ENCODE data around the gene NAALADL2.

NAALADL2 gene

DNA sequence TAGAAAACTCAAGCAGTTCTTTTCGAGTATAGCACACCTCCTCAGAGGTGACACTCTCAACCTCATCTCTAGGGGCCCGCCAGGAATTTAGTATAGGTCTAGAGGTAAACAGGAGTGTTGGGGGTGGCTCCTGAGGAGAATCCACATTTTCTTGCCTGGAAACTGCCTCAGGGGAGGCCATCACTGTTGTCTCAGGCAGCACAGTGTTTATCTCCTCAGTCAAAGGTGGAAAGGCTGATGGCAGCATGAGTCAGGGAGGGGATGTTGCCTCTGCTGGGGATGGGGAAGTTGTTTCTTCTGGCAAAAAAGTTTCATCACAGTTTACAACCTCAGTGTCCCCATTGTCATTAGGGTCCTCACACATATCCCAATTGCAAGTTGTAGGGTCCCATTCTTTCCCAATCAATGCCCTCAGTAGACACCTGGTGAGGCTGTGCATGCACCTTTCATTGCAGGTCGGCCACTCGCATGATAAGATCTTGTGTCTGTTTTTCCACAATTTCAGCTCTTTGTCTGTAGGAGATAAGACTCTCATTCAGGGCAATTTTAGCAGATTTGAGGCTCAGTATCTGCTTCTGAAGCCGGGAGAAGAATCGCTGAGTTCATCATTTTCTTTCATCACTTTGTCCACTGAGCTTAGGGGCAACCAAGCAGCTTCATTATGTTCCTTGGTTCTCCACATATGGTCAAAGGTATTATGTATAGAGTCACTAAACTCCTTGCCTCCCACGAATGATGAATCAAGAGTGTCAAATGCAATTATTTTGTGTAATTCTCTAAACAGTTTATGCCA, 25.8 kb downstream of the NAALADL2 start:
- no peak for DNase-seq (ENCODE audit: low spot score)

DNA sequence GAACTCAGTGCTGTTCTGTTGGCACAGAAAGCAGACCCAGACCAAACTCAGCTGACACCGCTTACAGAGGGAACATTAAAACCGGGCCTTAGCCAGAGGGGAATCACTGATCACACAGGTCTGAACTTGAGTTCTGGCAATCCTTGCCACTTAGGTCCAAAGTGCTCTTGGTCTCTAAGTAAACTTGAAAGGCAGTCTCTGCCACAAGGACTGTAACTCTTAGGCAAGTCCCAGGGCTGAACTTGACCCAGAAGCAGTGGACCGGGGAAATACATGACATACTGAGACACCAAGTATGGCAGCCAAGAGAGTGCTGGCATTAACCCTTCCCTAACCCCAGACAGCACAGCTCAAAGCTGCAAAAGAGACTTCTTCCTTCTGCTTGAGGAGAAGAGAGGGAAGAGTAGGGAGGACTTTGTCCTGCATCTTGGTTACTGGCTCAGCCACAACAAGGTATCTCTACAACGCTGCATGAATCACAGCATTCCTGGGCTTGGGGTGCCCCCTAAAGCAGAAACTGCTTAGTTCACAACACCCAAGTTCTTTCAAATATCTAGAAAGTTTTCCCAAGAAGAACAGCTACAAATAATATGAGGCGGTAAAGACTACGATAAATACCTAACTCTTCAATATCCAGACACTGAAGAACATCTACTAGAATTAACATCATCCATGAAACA, 32.5 kb downstream of the NAALADL2 start:
- no peak for DNase-seq (ENCODE audit: low spot score)

DNA sequence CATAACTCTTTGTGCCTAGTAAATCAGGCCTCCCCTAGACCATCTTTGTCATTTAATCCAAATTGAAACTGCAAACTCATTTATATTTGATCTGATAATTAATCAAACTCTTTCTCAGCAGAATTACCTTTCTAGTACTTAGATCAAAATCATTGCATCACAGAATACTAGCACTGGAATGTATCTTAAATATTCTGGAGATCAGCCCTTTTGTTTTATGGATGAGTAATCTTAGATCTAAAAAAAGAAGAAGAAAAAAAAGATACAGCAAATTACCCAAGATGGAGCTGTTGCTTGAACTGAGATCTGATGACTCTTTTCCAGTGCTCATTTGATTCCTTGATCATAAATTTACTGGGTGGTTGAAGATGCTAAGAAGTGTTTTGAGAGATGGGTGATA, 47.9 kb downstream of the NAALADL2 start:
- DNase-seq (ENCODE audit: low spot score): no peak

DNA sequence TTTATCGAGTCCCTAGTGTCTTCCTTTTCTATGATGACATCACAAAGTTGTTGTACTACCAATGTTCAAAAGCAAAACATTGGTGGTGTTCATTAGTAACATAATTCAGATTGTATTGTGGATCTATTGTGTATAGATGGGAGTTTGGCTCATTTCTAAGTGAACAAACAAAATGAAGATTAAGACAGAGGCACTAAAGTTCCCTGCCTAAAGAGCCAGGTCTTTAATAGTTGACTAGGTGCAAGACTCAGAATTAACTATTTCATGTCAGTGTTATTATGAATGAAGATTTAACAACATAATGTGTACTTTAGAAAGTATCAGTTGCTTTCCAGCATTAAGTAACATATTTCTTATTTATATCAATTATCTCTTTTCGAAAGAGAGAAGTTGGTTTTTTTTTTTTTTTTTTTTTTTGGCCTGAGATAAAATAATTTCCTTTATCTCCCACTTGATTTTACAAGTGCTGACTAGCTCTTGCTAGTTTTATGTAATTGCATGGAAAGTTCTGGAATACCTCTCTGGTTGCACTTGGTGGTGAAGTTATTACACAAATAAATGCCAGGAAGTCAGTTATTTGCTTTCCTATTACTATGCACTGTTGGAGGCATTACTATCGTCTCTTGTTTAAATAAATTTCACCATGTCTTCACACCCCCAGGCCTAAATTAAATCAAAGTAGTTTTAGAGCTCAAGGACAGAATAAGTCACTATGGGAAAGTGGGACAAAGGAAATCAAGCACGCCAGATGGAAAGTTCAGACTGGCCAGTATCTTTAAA, 48.7 kb downstream of the NAALADL2 start:
- DNase-seq (ENCODE audit: low spot score): no peak

DNA sequence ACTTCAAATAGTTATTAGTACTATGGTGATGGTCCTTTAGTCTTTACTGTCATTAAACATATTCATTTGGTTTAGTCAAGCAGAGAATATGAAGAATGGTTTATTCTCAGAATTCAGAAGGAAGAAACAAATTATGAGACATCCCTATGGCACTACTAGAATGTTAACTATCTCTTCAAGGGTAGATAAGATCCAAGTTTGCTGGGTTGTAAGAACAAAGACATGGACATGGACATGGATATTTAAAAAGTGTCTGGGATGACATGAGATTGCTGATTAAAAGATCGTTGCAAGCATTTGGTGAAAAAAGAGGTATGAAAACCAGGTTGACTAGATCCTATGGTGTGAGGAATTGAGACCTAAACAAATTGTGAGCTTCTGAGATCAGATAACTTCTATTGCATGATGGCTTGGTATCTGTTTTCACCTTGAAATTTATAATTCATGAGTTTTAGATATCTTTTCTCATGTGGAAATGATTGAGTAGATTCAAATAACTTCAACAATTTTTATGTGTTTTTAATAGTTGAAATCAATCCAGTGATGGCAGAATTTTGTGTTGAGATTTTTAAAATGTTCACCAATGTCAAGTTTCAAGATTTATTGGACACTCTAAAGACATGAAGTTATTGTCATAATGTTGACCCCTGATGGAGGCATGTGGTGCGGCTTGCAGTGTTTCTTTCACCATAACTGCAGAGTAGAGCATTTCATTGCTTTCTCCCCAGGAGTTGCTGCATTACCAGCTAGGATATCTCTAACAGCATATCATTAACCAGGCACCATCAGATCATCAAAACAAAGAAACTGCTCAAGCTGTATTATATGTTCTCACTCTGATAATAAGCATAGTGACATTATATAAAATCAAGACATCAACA, 72.6 kb downstream of the NAALADL2 start:
- DNase-seq (ENCODE audit: low spot score): no peak

DNA sequence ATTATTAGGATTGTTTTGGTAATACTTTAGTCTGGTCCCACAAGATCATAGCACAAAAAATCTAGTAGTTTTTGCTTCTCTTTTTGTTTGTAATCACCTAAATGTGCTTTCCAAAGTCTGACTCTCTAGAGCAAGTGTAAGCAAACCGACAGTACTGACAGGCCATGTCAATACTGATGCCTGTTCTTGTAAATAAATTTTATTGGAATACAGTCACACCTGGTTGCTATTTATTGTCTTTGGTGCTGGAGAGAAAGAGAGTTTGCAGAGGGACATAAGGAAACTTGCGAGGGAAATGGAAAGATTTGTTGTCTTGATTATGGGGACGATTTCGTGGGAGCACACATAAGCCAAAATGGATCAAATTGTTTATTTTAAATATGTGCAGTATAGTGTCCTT, 77.5 kb downstream of the NAALADL2 start:
- DNase-seq (ENCODE audit: low spot score): no peak

DNA sequence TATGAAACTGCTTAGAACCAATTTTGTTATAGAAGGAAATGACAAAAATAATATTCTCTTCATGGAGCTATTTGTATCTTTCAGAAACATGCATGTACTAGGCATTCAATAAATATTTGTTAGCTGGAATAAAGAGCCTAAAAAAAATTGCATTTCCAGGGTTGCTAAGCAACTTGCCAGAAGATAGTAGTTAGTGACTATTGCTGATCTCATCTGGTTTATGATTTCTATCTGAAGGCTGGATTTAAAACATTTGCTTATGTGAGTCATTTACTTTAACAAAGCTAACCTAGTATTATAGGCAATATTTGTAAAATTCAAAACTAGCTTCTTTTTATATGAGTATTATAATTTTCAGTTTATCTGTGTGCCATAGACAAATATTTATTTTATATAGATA, 78.3 kb downstream of the NAALADL2 start:
- no peak for DNase-seq (ENCODE audit: low spot score)

DNA sequence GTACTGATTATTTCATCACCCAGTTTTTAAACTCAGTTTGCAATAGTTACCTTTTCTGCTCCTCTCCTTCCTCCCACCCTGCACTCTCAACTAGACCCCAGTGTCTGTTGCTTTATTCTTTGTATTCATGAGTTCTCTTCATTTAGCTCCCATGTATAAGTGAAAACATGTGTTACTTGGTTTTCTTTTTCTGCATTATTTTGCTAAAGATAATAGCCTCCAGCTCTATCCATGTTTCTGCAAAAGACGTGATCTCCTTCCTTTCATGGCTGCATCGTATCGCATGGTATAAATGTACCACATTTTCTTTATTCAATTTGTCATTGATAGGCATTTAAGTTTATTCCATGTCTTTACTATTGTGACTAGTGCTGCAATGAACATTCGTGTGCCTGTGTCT, 79.0 kb downstream of the NAALADL2 start:
- DNase-seq (ENCODE audit: low spot score): no peak

DNA sequence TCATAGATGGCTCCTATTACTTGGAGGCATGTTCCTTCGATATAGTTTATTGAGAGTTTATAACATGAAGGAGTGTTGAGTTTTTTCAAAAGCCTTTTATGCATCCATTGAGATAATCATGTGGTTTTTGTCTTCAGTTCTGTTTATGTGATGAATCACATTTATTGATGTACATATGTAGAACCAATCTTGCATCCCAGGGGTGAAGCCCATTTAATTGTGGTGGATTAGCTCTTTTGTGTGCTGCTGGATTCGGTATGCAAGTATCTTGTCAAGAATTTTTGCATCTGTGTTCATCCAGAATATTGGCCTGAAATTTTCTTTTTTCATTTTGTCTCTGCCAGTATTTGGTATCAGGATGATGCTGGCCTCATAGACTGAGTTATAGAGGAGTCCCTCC, 81.0 kb downstream of the NAALADL2 start:
- DNase-seq (ENCODE audit: low spot score): no peak

DNA sequence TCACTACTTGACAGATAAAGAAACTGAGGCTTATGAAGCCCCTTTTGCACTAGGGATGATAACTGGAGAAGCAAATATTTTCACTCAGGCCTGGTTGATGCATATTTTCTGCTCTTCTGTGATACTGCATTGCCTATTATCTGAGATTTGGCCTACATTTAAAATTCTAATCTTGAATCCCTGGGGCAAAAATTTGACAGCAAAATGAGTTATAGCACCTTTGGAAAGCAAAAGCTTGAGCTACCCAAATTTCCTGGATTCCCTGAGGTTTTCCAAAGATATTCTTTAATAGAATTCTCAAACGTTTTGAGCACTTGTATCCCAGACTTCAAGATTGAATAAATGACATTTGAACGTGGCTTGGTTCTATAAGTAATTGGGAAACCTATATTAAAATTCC, 86.1 kb downstream of the NAALADL2 start:
- no peak for DNase-seq (ENCODE audit: low spot score)

DNA sequence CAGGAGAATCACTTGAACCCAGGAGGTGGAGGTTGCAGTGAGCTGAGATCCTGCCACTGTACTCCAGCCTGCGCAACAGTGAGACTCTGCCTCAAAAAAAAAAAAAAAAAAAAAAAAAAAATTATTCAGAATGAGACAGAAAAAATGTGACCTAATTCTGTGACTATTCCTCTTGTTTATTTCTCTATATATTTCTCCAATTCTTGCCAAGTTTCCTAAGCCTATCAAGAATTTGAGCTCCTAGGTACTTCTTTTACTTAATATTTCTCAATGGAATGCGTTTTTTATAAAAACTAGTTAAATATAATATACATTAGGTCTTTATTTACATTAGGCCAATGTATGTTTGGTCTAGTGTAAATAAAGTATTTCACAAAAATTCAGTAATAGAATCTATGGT, 86.8 kb downstream of the NAALADL2 start:
- DNase-seq (ENCODE audit: low spot score): no peak

DNA sequence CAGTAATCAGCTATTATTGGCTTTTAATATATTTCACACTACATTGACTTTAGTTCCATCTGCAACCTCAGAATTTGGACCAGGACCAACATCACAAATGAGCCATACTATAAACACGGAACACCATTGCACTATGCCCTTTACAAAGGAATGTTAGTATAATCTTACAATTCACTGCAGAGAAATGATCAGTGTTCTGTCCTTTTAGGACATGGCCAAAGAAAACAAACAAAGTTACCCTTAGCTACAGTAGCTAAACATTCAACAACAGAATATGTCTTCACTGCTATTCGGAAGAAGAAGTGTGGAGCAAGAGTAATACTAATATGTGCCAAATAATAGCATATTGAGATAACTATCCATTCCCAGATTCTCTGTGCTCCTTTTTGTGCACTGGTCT, 90.4 kb downstream of the NAALADL2 start:
- no peak for DNase-seq (ENCODE audit: low spot score)

DNA sequence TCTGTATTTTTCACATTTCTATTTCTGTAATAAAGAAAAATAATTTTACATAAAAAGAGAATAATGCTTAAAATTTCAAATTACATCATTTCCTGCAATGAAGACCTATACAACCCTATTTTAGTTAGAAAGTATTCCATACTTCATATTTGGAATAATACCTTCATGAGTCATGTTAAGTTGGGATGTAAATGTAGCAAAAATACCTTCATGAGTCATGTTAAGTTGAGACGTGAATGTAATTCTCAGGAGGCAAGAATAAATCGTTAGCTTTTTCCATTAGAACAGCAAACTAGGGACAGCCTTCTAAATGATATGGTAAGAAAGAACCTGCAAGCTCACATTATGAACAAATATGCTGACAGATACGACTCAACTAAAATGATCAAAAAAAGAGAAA, 91.9 kb downstream of the NAALADL2 start:
- DNase-seq (ENCODE audit: low spot score): no peak

DNA sequence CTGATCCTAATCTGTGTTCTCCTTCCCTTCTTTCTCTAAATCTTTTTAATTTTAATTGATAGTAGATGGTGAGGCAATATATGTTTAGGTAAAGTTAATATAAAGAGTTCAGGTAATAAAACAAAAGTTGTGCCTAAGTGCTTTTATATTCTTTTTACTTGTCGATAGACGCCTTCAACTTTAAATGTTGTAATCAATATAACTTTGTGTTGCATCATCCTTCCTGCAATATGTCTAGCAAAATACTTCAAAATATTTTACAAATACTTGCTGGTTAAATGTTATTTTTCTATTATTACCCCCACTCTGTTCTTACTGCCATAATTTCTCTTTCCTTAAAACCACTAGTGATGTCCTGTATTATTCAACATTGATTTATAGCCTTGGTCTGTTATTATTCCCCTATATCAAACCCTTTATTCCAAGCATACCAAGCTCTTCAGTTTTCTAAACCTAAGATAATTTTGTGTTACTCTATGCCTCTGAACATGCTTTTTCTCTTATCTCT, 92.4 kb downstream of the NAALADL2 start:
- DNase-seq (ENCODE audit: low spot score): no peak

DNA sequence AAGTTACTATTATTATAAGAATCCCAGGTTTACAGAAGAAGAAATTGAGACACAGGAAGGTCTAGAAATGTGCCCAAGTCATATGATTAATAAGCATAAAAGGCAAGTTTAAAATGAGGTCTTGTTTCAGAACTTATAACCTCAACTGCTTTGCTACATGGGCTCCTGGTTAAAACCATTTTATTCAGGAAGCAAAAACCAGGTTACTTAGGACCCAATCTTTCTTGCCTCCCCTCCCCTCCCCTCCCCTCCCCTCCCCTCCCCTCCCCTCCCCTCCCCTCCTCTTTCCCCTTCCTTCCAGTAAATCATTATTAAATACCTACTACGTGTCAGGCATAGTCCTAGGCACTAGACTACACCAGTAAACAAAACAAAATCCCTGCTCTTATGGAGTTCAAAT, 93.9 kb downstream of the NAALADL2 start:
- DNase-seq (ENCODE audit: low spot score): no peak

DNA sequence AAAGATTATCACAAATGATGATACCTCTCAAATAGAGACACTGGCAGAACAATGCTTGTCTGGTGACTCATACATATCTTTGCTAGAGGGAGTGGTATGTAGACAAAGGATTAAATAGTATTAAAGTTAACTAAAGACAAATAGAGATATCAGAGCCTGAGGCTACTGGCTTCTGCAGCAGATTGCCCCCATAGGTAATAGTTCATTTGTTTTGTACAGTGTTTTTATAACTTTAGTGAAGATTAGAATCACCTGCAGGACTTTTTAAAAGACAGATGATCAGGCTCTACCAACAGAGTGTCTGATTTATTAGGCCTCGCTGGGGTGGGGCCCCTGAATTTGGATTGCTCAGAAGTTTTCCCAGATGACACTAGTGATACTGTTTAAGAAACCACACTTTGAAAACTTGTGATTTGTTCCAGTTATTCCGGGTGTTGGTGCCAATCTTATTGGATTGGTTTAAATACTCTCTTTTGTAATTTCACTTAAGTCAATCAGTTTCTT, 96.4 kb downstream of the NAALADL2 start:
- no peak for DNase-seq (ENCODE audit: low spot score)

DNA sequence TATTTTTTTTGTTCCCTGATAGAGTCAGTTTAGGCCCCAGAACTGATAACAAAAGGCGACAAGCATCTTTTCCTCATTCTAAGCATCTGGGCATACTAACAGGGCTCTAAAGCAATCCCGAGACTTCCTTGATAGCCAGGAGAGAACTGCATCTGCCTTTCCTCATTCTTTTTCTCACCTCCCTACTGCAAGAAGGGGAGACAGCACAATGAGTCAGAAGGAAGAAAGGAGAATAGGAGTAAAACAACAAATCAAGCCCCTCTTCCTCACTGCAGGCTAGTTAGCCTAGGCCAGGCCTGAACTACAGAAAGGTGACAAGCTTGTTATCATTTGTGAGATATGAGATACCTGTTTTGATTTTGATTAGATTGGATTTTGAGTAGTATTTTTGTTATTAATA, 97.9 kb downstream of the NAALADL2 start:
- no peak for DNase-seq (ENCODE audit: low spot score)

DNA sequence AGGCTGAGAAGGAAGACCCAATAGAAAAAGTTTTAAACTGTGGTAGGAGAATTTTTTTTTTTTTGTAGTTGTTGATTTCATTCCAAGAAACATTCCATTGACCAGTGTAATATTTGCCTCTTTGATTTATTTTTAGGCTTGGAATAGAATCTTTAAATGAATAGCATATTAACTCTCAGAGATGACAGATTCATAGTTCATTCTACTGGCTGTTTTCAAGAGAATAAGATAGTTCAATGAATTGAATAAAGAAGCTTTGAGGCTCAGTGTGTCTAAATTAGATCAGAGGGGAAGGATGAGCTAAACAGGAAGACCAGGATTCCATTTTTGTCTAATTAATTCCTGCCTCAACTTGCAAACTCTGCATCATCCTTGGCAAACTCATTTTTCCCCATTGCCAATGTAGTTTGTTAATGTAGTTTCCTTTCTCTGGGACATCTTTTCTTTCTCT, 98.4 kb downstream of the NAALADL2 start:
- no peak for DNase-seq (ENCODE audit: low spot score)

DNA sequence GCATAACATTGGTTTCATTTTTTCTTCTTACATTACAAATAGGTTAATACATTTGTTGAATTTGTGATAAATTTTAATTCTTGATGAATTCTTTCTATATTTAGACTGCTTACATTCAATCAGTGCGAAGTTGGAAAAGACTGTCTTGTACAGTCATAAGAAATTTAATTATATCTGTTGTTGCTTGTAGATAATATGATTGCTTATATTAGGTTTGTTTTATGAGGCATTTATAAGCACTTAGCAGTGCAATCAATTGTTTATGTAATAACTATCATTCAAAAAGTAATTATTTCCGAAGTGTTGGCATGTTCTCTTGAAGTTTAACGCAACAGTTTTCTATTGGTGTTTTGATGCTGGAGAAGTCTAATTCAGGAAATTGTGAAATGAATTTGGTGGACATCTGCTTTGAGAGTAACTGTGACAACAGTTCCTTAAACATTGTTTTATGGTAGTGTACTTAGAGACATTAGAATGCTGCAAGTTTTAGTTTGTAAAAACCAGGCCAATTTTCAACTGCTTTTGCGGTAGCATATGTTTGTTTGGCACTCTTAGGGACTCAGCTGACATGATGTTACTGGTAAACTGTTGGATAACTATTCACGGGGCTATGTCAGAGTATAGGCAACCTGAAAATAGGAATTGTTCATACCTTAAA, 99.7 kb downstream of the NAALADL2 start:
- DNase-seq (ENCODE audit: low spot score): no peak

DNA sequence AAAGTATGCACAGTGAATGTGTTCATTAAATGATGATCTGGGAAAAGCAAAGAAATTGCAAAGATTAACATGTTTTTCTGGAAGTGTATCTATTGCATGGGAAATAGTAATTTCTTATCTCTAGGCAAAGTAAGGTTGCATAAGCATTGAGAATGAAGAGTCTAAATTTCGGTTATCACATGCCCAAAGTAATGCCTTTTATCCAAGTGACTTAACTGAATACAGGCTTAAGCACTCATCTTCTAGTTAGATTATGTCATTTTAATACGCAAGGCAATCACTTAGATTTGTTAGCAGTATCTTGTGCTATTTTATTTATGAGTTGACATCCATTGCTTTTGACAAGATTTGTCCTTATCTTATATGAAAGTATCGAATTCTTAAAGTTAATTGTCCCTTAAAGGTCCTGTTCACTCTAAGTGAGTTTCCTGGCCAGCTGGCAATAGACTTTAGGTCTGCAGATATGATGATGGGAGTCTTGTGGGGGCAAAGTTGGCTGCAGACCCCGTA, 100.5 kb downstream of the NAALADL2 start:
- DNase-seq (ENCODE audit: low spot score): no peak

DNA sequence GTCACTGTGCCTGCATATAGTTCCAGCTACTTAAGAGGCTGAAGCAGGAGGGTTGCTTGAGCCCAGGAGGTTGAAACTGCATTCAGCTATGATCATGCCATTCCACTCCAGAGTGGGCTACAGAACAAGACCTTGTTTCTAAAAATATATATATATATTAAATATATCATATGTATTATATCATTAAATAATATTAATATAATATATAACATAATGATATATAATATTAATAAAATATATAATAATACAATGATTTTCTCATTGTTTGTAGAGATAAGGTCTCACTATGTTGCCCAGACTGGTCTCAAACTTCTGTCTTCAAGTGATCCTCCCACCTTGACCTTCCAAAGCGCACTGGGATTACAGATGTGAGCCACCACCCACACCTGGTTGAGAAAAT, 101.8 kb downstream of the NAALADL2 start:
- DNase-seq (ENCODE audit: low spot score): no peak
